WTC11 (cell line): ENCODE measurements around the gene UGT1A9.

Experiments
- CTCF ChIP-seq: fragments of 200-600 bp; IDR thresholded peaks from 2 replicates; pipeline ENCODE4 v1.8.0; 2022; ENCODE audit warnings: antibody characterized with exemption
- ELF4 ChIP-seq: sonication (generic); formaldehyde crosslinking; IDR thresholded peaks from 2 replicates; pipeline ENCODE4 v1.8.1; 2022; ENCODE audit warnings: low read depth, mild to moderate bottlenecking, moderate library complexity, missing genetic modification reagents
- FOXP1 ChIP-seq: sonication (generic); formaldehyde crosslinking; IDR thresholded peaks from 2 replicates; pipeline ENCODE4 v1.8.0; 2022; ENCODE audit warnings: missing genetic modification reagents, mild to moderate bottlenecking, moderate library complexity, borderline replicate concordance
- GABPB1 ChIP-seq: sonication (generic); formaldehyde crosslinking; IDR thresholded peaks from 2 replicates; pipeline ENCODE4 v1.8.1; 2023; ENCODE audit warnings: mild to moderate bottlenecking, missing genetic modification reagents
- NFE2L1 ChIP-seq: sonication (generic); formaldehyde crosslinking; IDR thresholded peaks from 2 replicates; pipeline ENCODE4 v1.8.1; 2023; ENCODE audit warnings: missing genetic modification reagents
- PREB ChIP-seq: sonication (generic); formaldehyde crosslinking; IDR thresholded peaks from 2 replicates; pipeline ENCODE4 v1.8.1; 2022; ENCODE audit warnings: mild to moderate bottlenecking, missing genetic modification reagents, moderate library complexity, borderline replicate concordance
- STAT6 ChIP-seq: sonication (generic); formaldehyde crosslinking; conservative IDR thresholded peaks from 2 replicates; pipeline ENCODE4 v1.8.1; 2023; ENCODE audit warnings: mild to moderate bottlenecking, low read depth, missing genetic modification reagents, moderate library complexity
- USF2 ChIP-seq: sonication (generic); formaldehyde crosslinking; IDR thresholded peaks from 2 replicates; pipeline ENCODE4 v1.8.1; 2023; ENCODE audit warnings: mild to moderate bottlenecking, missing genetic modification reagents, moderate library complexity

GRCh38 chr2:233807215-233807865 is 135.6 kb downstream of the UGT1A9 start:
- TF ChIP-seq CTCF = no peak
- TF ChIP-seq STAT6 (CRISPR knock-in tag) = no peak
- no peak for TF ChIP-seq USF2
- TF ChIP-seq ELF4 (CRISPR knock-in tag) = no peak
- TF ChIP-seq NFE2L1 (CRISPR knock-in tag) = no peak
- no peak for TF ChIP-seq PREB (CRISPR knock-in tag)
- no peak for TF ChIP-seq GABPB1 (CRISPR knock-in tag)
- TF ChIP-seq FOXP1 (CRISPR knock-in tag) = no peak
